HEK293T (cell line): ENCODE data around the gene TMEM61.

Experiments
- LEF1 ChIP-seq: fragments of 450-650 bp; IDR thresholded peaks from 2 replicates; pipeline ENCODE4 v1.6.1; 2017; ENCODE audit warnings: mild to moderate bottlenecking, borderline replicate concordance
- SP1 ChIP-seq: fragments of 450-650 bp; IDR thresholded peaks from 2 replicates; pipeline ENCODE4 v1.6.1; 2017
- TARDBP ChIP-seq: fragments of 450-650 bp; IDR thresholded peaks from 2 replicates; pipeline ENCODE4 v1.6.1; 2016

DNA sequence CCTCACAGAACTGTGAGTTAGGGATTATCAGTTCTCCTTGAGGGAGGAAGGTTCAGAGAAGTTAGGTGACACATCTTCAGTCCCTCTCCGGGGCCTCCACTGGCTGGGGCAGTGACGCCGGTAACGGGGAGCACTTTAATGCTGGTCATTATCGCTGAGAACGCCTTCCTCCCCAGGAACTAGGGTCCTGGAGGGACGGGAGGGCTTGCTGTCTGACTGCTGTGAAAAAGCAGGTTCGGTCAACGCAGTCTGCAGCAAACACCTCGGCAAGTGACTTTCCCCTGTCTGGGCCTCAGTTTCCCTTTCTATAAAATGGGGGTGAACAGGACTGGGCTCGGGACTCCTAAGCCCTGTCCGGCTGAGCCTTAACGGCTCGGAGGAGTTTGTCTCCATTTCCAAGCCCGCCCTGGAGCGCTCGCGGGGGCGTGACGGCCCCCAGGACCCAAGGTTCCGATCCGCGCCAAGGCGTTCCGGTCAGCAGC lies 341 bp upstream of the TMEM61 start:
- TF ChIP-seq TARDBP (no peak), SP1 (no peak), LEF1 (no peak)
